Kidney capillary endothelial cell (primary cell): ENCODE measurements around the gene OR7G3.

Source experiments
- DNase-seq: peaks from one replicate; pipeline ENCODE4 v3.0.0-alpha.2; 2018; ENCODE audit warnings: low spot score

OR7G3 gene

GRCh38 chr19:9107375-9107774 is 19.4 kb downstream of the OR7G3 start, which contains the start of gene OR7G2:
Gene OR7G2 (minus strand): TSS chr19:9107475. CDS start chr19:9103243, 4,232 bp downstream.
- DNase-seq: no peak

- DNase-seq: no peak
Observed at GRCh38 chr19:9086761-9087160, 40.0 kb downstream of the OR7G3 start, which contains the start of gene OR1M1. Gene OR1M1 (plus strand): TSS chr19:9087061. CDS start chr19:9093245, 6,184 bp downstream.

- DNase-seq: no peak
Observed at GRCh38 chr19:9078651-9079050, 48.1 kb downstream of the OR7G3 start.

GRCh38 chr19:9076901-9077300 is 49.8 kb downstream of the OR7G3 start:
- DNase-seq: no peak
